Measurements from ENCODE around the gene LRRC8E.

DNA sequence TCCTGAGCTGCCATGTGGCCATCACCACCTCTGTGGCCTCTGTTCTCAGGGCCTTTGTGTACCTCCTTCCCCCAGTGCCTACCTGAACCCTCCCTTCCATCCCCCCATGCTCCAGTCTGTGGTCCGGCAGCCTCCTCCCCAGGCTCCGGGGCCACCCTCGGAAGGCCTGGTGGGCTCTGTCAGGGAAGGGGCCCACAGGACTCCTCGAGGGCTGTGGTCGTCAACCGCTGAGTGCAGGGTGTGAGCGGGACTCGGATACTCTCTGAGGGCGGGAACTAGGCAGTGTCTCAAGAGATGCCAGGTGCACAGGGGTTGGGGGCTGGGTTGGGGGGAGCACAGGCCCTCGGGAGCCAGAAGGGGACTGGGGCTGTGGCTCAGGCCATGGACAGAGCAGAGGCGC is 19.2 kb downstream of the LRRC8E start:
- no peak for TF ChIP-seq EZH2 (IDR thresholded peaks at IDR 0.05)
- TF ChIP-seq POLR2AphosphoS5 (IDR thresholded peaks at IDR 0.05; ENCODE audit: borderline replicate concordance, low read depth, low read length): no peak
